PC-9 (cell line): ENCODE measurements around the gene RALGAPB. TPM values are rescaled to one million over a fixed set of nuclear protein-coding genes. Genes with fewer than 3 reads are reported as not detected.

ENCODE experiments used
- BruUV-seq: library from RNA; stranded (reverse); fragments of 400-500 nt; replicated peaks from 2 replicates; lab custom pipeline; 2021; lab: Mats Ljungman, UMichigan
- CTCF ChIA-PET: fragments of 300-600 bp; sonication (Branson Sonifier 250); formaldehyde crosslinking; loops from one replicate; lab custom pipeline; 2022; ENCODE audit warnings: antibody characterized with exemption; lab: Charles Lee
- POLR2A ChIA-PET: fragments of 300-600 bp; sonication (Branson Sonifier 250); formaldehyde crosslinking; loops from one replicate; lab custom pipeline; 2022; ENCODE audit warnings: antibody characterized with exemption; ENCODE audit not compliant: unreplicated experiment; lab: Charles Lee
- DNase-seq, 2 experiments: peaks; one replicate each; pipeline versions ENCODE4 v3.0.0 to v3.0.0-alpha.2; 2015 to 2022; ENCODE audit warnings: mixed read lengths in 1 of 2
- H2AFZ ChIP-seq: fragments of 200-600 bp; sonication (generic); 2 replicates; pipeline ENCODE4 v1.8.1; 2017; ENCODE audit warnings: antibody characterized with exemption
- H3F3A ChIP-seq: fragments of 200-600 bp; sonication (generic); 2 replicates; pipeline ENCODE4 v1.8.1; 2017; ENCODE audit warnings: antibody characterized with exemption, mild to moderate bottlenecking, low read depth; ENCODE audit not compliant: insufficient read depth
- H3K27ac ChIP-seq: fragments of 200-600 bp; sonication (generic); 2 replicates; pipeline ENCODE4 v1.6.1; 2016; ENCODE audit warnings: mixed run types
- H3K27me3 ChIP-seq: fragments of 200-600 bp; sonication (generic); 2 replicates; pipeline ENCODE4 v1.6.1; 2016; ENCODE audit warnings: low read depth, mixed run types; ENCODE audit not compliant: insufficient read depth
- H3K36me3 ChIP-seq: fragments of 200-600 bp; sonication (generic); 2 replicates; pipeline ENCODE4 v1.6.1; 2016; ENCODE audit warnings: low read depth, mixed run types
- H3K4me1 ChIP-seq: fragments of 200-600 bp; sonication (generic); replicated peaks from 2 replicates; pipeline ENCODE4 v1.6.1; 2016; ENCODE audit warnings: mixed run types; ENCODE audit not compliant: insufficient read depth
- H3K4me2 ChIP-seq: fragments of 200-600 bp; sonication (generic); 2 replicates; pipeline ENCODE4 v1.6.1; 2017; ENCODE audit warnings: mixed run types
- H3K4me3 ChIP-seq: fragments of 200-600 bp; sonication (generic); 2 replicates; pipeline ENCODE4 v1.6.1; 2016; ENCODE audit warnings: mixed run types
- H3K79me2 ChIP-seq: fragments of 200-600 bp; sonication (generic); 2 replicates; pipeline ENCODE4 v1.6.1; 2017; ENCODE audit warnings: low read depth, mixed run types
- H3K9me2 ChIP-seq: fragments of 200-600 bp; sonication (generic); 2 replicates; pipeline ENCODE4 v1.8.1; 2017; ENCODE audit warnings: mild to moderate bottlenecking; ENCODE audit not compliant: insufficient read depth
- H3K9me3 ChIP-seq: fragments of 200-600 bp; sonication (generic); 2 replicates; pipeline ENCODE4 v1.8.1; 2016; ENCODE audit warnings: low read depth; ENCODE audit not compliant: insufficient read depth
- H4K20me1 ChIP-seq: fragments of 200-600 bp; sonication (generic); 2 replicates; pipeline ENCODE4 v1.8.1; 2017; ENCODE audit not compliant: insufficient read depth
- EZH2 ChIP-seq: fragments of 200-600 bp; sonication (generic); IDR thresholded peaks from 2 replicates; pipeline ENCODE4 v1.8.0; 2017; ENCODE audit warnings: antibody characterized with exemption, low read depth
- intact Hi-C: fragments of 100-400 bp; cut with micrococcal nuclease; formaldehyde crosslinking; loops from one replicate; pipeline ENCODE4 v1.10.0; 2022; ENCODE audit not compliant: unreplicated experiment
- total RNA-seq: library from RNA; stranded (reverse); gene quantifications from 2 replicates; pipeline ENCODE4 v1.2.3, GENCODE V29; 2021
- TF ChIP-seq, protein P1 (sequence below): fragments of 200-600 bp; sonication (generic); conservative IDR thresholded peaks from 2 replicates; pipeline ENCODE4 v1.6.1; 2017; ENCODE audit warnings: mixed run types, antibody characterized with exemption, mild to moderate bottlenecking, moderate library complexity

The RALGAPB gene
- total RNA-seq, 1 experiment from 2014 or later, result 40.2 TPM

DNA sequence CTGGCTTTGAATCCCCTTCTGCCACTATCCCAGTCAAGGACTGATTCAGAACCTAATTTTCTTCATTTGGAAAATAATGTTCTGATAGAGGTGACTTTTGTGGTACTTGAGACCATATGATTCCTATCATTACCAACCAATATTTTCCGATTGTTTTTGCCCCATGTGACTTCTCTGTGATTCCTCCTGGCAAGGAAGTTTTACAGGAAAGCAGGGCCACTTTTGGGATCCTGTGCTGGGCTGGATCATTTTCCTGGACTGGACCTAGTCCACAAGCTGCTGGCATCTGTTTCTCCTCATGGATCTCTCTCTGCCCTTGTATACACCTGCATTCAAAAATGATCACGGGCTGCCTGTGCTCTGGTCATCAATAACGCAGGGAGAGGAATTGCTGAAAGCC, 23.6 kb upstream of the RALGAPB start:
- TF ChIP-seq EZH2, result no peak
- TF ChIP-seq, protein P1, sequence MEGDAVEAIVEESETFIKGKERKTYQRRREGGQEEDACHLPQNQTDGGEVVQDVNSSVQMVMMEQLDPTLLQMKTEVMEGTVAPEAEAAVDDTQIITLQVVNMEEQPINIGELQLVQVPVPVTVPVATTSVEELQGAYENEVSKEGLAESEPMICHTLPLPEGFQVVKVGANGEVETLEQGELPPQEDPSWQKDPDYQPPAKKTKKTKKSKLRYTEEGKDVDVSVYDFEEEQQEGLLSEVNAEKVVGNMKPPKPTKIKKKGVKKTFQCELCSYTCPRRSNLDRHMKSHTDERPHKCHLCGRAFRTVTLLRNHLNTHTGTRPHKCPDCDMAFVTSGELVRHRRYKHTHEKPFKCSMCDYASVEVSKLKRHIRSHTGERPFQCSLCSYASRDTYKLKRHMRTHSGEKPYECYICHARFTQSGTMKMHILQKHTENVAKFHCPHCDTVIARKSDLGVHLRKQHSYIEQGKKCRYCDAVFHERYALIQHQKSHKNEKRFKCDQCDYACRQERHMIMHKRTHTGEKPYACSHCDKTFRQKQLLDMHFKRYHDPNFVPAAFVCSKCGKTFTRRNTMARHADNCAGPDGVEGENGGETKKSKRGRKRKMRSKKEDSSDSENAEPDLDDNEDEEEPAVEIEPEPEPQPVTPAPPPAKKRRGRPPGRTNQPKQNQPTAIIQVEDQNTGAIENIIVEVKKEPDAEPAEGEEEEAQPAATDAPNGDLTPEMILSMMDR, result no peak
- H3K9me2 ChIP-seq, result no peaks in the 10 kb centered on the region
- ChIA-PET POLR2A (no interaction called here), CTCF (no interaction called here)
- no peaks in the 10 kb centered on the region; the same call in 1 of the 2 replicates for H3K36me3 ChIP-seq
- DNase-seq, result no peak
- H3K9me3 ChIP-seq, result no peaks in the 10 kb centered on the region
- no TSS peak for BruUV-seq
- peaks cover 13% of the 10 kb centered on the region for H3K79me2 ChIP-seq
- no peak overlapping the region for H3K4me2 ChIP-seq
- H3K4me1 ChIP-seq, result no peaks in the 10 kb centered on the region
- peaks cover 8% of the 10 kb centered on the region for H3F3A ChIP-seq
- H3K4me3 ChIP-seq, result no peak overlapping the region
- intact Hi-C loops, result no loop called here
- no peaks in the 10 kb centered on the region for H4K20me1 ChIP-seq
- H2AFZ ChIP-seq, result no peak overlapping the region
- H3K27me3 ChIP-seq, result no peaks in the 10 kb centered on the region
- no peak overlapping the region for H3K27ac ChIP-seq

DNA sequence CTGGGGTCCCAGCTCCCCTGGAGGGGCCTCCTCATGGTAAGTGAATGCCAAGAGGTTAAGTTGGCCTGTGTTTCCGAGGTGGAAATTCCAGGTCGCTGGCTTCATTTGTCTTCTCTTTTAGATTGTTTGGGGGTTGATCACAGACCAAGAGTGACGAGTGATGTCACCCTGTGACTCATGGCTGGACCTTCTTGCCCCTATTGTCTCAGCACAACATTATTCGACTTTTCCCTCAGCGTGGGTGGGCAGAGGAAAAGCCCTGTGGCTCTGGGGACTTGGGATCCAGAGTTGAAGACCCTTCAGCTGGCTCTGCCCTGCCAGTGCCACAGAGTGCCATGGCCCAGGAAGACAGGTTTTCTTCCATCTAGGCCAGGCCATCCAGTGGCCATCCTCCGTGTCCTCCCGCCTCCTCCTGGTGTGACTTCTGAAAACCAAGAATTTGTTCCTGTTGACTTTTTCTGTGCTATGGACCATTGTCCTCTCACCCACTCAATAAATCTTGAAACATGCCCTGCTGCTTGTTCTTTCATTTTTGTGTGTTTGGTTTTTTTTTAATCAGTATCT, 22.1 kb upstream of the RALGAPB start:
- ChIA-PET POLR2A (no interaction called here), CTCF (no interaction called here)
- no TSS peak for BruUV-seq

DNA sequence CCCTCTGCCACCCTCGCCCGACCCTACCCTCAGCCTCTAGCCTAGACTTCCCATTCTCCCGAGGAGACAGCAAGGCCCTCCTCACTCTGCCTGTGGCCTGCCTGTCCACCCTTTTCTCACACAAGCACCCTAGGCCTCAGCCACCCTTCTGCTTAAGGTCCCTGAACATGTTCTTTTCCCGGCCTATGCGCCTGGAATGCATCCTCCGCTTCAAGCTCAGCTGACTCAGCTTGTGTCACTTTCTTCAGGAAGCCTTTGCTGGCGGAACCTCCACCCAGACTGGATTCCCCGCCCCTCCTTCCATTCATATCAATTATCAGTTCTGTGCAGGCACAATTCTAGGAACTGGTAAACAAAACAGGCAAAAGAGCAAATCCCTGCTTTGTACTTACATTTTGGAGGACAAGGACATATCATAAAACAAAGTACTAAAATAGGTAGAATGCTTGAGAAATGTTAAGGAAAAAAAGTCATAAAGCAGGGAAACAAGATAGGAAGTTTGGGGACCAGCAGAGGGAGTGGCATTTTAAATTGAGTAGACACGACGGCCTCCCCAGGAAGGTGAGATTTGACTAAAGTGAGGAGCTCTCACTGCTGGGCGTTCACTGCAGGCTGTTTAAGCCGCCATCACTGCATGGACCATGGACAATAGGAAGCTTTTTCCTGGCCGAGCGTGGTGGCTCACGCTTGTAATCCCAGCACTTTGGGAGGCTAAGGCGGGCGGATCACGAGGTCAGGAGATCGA, 19.6 kb upstream of the RALGAPB start:
- H3K36me3 ChIP-seq, result no peaks in the 10 kb centered on the region; the same call in 1 of the 2 replicates
- no peak overlapping the region for H3K27ac ChIP-seq
- H4K20me1 ChIP-seq, result no peaks in the 10 kb centered on the region
- H2AFZ ChIP-seq, result no peak overlapping the region
- no peak overlapping the region for H3K4me2 ChIP-seq
- intact Hi-C loops, result no loop called here
- no peaks in the 10 kb centered on the region for H3K9me2 ChIP-seq
- BruUV-seq, result no TSS peak
- H3K27me3 ChIP-seq, result no peaks in the 10 kb centered on the region
- POLR2A ChIA-PET, result interaction anchor here (0.6 kb wide), 2 partner anchors 19 to 142 kb away, joined by 4 to 6 read pairs; no protein-coding TSS in a partner anchor
- DNase-seq, result peak in 1 of 2 experiments; percentile 14
- TF ChIP-seq, protein P1, result no peak
- TF ChIP-seq EZH2, result no peak
- no peaks in the 10 kb centered on the region for H3K4me1 ChIP-seq
- peaks cover 8% of the 10 kb centered on the region for H3F3A ChIP-seq
- H3K9me3 ChIP-seq, result no peaks in the 10 kb centered on the region
- no peaks in the 10 kb centered on the region for H3K79me2 ChIP-seq
- CTCF ChIA-PET, result no interaction called here
- H3K4me3 ChIP-seq, result no peak overlapping the region

More for the DNA sequence above, 22.1 kb upstream of the RALGAPB start:
- intact Hi-C loops, result no loop called here
- Histone ChIP-seq H2AFZ (no peak overlapping the region), H3K4me1 (no peaks in the 10 kb centered on the region), H4K20me1 (no peaks in the 10 kb centered on the region), H3F3A (peaks cover 8% of the 10 kb centered on the region), H3K9me3 (no peaks in the 10 kb centered on the region), H3K27ac (no peak overlapping the region), H3K79me2 (peaks cover 13% of the 10 kb centered on the region), H3K4me2 (no peak overlapping the region), H3K4me3 (no peak overlapping the region), H3K9me2 (no peaks in the 10 kb centered on the region), H3K36me3 (no peaks in the 10 kb centered on the region; the same call in 1 of the 2 replicates), H3K27me3 (no peaks in the 10 kb centered on the region)
- TF ChIP-seq, protein P1, result no peak
- TF ChIP-seq EZH2, result no peak
- DNase-seq, result no peak
